Fibroblast of upper back skin (primary cell): Measurements from ENCODE around the gene AIG1.

Experiments used
- DNase-seq: peaks from one replicate; pipeline ENCODE4 v3.0.0-alpha.2; 2013

Gene AIG1

GRCh38 chr6:143098054-143098671, 37.5 kb downstream of the AIG1 start:
- DNase-seq = no peak

- no peak for DNase-seq
These were observed 39.0 kb downstream of the AIG1 start for GRCh38 chr6:143099647-143100046.

- no peak for DNase-seq
These were observed 39.7 kb downstream of the AIG1 start for GRCh38 chr6:143100429-143100828.

- DNase-seq = no peak
These were observed 43.2 kb downstream of the AIG1 start for GRCh38 chr6:143103916-143104315.

GRCh38 chr6:143107440-143107839, 46.8 kb downstream of the AIG1 start:
- no peak for DNase-seq

- DNase-seq = peak; percentile 28
These were observed 47.4 kb downstream of the AIG1 start for GRCh38 chr6:143107911-143108761.

GRCh38 chr6:143109196-143109595, 48.5 kb downstream of the AIG1 start:
- no peak for DNase-seq

- DNase-seq = peak; percentile 74
These were observed 49.9 kb downstream of the AIG1 start for GRCh38 chr6:143110572-143110971.

GRCh38 chr6:143110996-143111395, 50.3 kb downstream of the AIG1 start:
- peak; percentile 48 for DNase-seq

GRCh38 chr6:143111443-143111842, 50.8 kb downstream of the AIG1 start:
- no peak for DNase-seq

GRCh38 chr6:143112084-143112768, 51.5 kb downstream of the AIG1 start:
- no peak for DNase-seq

- no peak for DNase-seq
These were observed 52.1 kb downstream of the AIG1 start for GRCh38 chr6:143112837-143113236.

- no peak for DNase-seq
These were observed 55.0 kb downstream of the AIG1 start for GRCh38 chr6:143115728-143116127.

GRCh38 chr6:143117108-143117507, 56.4 kb downstream of the AIG1 start:
- DNase-seq = no peak

- no peak for DNase-seq
These were observed 58.6 kb downstream of the AIG1 start for GRCh38 chr6:143119260-143119659.

GRCh38 chr6:143123081-143123480, 62.4 kb downstream of the AIG1 start:
- peak; percentile 25 for DNase-seq

GRCh38 chr6:143123941-143124340, 63.3 kb downstream of the AIG1 start:
- DNase-seq = no peak

GRCh38 chr6:143125455-143125854, 64.8 kb downstream of the AIG1 start:
- peak; percentile 88 for DNase-seq

- peak; percentile 95 for DNase-seq
These were observed 65.3 kb downstream of the AIG1 start for GRCh38 chr6:143125864-143126573.

GRCh38 chr6:143126574-143126941, 65.9 kb downstream of the AIG1 start:
- DNase-seq = no peak

- peak; percentile 59 for DNase-seq
These were observed 67.4 kb downstream of the AIG1 start for GRCh38 chr6:143127941-143128680.

- DNase-seq = peak; percentile 29
These were observed 68.0 kb downstream of the AIG1 start for GRCh38 chr6:143128681-143129015.

GRCh38 chr6:143130928-143131327, 70.2 kb downstream of the AIG1 start:
- no peak for DNase-seq
